Ishikawa (cell line): ENCODE measurements around the gene PRICKLE1.

ENCODE experiments used
- CEBPB ChIP-seq: IDR thresholded peaks from 2 replicates; pipeline ENCODE4 v1.6.1; 2012
- CREB1 ChIP-seq: IDR thresholded peaks from 2 replicates; pipeline ENCODE4 v1.6.1; 2012; ENCODE audit warnings: low read depth
- EGR1 ChIP-seq: IDR thresholded peaks from 2 replicates; pipeline ENCODE4 v1.6.1; 2012
- EP300 ChIP-seq: IDR thresholded peaks from 2 replicates; pipeline ENCODE4 v1.6.1; 2012; ENCODE audit warnings: borderline replicate concordance
- FOXM1 ChIP-seq: IDR thresholded peaks from 2 replicates; pipeline ENCODE4 v1.6.1; 2012; ENCODE audit warnings: low read depth, borderline replicate concordance
- MAX ChIP-seq: IDR thresholded peaks from 2 replicates; pipeline ENCODE4 v1.6.1; 2012
- NFIC ChIP-seq: IDR thresholded peaks from 2 replicates; pipeline ENCODE4 v1.6.1; 2012
- RAD21 ChIP-seq: IDR thresholded peaks from 2 replicates; pipeline ENCODE4 v1.6.1; 2012; ENCODE audit warnings: low read depth
- REST ChIP-seq: IDR thresholded peaks from 2 replicates; pipeline ENCODE4 v1.6.1; 2012; ENCODE audit warnings: low read depth, mild to moderate bottlenecking
- TAF1 ChIP-seq: IDR thresholded peaks from 2 replicates; pipeline ENCODE4 v1.6.1; 2012; ENCODE audit warnings: low read depth, mild to moderate bottlenecking
- TCF12 ChIP-seq: IDR thresholded peaks from 2 replicates; pipeline ENCODE4 v1.6.1; 2012; ENCODE audit warnings: low read depth
- TEAD4 ChIP-seq: IDR thresholded peaks from 2 replicates; pipeline ENCODE4 v1.6.1; 2012
- USF1 ChIP-seq: IDR thresholded peaks from 2 replicates; pipeline ENCODE4 v1.6.1; 2012
- YY1 ChIP-seq: IDR thresholded peaks from 2 replicates; pipeline ENCODE4 v1.6.1; 2012; ENCODE audit warnings: low read depth
- ZBTB7A ChIP-seq: IDR thresholded peaks from 2 replicates; pipeline ENCODE4 v1.6.1; 2012; ENCODE audit warnings: low read depth

Gene PRICKLE1

GRCh38 chr12:42448841-42449240, 140.7 kb downstream of the PRICKLE1 start:
- no peak for TF ChIP-seq CREB1
- TF ChIP-seq YY1, result no peak
- no peak for TF ChIP-seq TAF1
- TF ChIP-seq NFIC, result no peak
- TF ChIP-seq EP300, result no peak
- no peak for TF ChIP-seq CEBPB
- no peak for TF ChIP-seq REST
- no peak for TF ChIP-seq FOXM1
- TF ChIP-seq MAX, result no peak
- no peak for TF ChIP-seq USF1

DNA sequence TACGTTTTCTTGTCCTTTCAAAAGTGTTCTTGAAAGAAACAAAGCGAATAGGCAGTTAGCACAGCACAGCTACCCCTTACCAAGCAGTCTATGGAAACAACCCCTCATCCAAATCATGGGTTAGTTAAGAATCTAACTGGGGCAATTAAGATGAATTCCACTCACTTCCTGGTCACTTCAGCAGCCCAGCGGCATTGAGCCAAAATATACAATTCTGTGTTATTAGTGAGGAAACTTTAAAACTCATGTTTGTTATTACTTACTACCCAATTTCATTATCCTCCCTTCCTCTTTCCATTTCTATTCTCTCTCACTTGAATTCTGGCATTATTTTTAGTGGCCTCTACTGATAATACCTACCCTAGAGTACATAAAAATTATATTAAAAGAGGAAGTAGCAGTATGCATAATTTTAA, 142.2 kb downstream of the PRICKLE1 start:
- no peak for TF ChIP-seq USF1
- no peak for TF ChIP-seq TCF12
- no peak for TF ChIP-seq RAD21
- no peak for TF ChIP-seq CEBPB
- TF ChIP-seq YY1, result no peak
- TF ChIP-seq TAF1, result no peak
- no peak for TF ChIP-seq FOXM1
- no peak for TF ChIP-seq EGR1
- TF ChIP-seq ZBTB7A, result no peak
- no peak for TF ChIP-seq EP300
- no peak for TF ChIP-seq CREB1
- TF ChIP-seq MAX, result no peak
- no peak for TF ChIP-seq TEAD4
- TF ChIP-seq REST, result no peak

DNA sequence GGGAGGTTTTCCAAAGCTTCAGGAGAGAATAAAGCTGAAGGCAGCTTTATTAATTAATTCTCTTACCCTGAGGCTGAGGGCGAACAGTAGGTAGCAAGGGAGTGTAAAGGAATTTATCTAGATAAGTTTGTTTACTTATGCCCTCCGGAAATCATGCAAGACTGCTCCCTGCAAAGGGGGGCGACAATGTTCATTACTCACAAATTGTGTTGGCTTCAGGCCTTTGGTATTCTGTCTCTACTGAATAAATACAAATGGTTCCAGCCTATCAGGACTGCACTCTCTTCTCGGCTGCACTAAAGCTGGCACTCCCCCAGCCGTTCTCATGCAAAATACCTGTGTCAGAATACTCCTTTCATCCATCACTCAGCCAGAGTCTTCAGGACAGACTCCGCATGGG, 142.8 kb downstream of the PRICKLE1 start:
- no peak for TF ChIP-seq EP300
- TF ChIP-seq NFIC, result no peak
- no peak for TF ChIP-seq RAD21
- no peak for TF ChIP-seq CREB1
- TF ChIP-seq ZBTB7A, result no peak
- TF ChIP-seq YY1, result no peak
- no peak for TF ChIP-seq USF1
- TF ChIP-seq TCF12, result no peak
- no peak for TF ChIP-seq TAF1
- TF ChIP-seq REST, result no peak

DNA sequence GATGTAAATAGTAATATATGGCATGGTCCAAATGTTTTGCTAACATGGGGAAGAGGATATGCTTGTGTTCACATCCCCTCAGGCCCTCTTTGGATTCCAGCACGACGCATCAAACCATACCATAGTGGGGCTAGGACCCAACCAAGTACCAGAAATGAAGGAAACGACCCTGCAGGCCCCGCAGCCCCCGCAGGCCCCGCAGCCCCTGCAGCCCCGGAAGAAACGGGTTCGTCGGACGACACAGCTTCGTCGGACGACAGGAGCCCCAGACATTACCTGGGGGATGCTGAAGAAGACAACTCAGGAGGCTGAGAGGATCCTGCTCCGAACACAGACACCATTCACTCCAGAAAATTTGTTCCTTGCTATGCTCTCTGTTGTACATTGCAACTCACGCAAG, 143.7 kb downstream of the PRICKLE1 start:
- TF ChIP-seq CEBPB (no peak), YY1 (no peak), NFIC (no peak), REST (no peak), RAD21 (no peak), USF1 (no peak), EP300 (no peak), ZBTB7A (no peak), CREB1 (no peak), TCF12 (no peak), TEAD4 (no peak), EGR1 (no peak), TAF1 (no peak), MAX (no peak), FOXM1 (no peak)
